Endothelial cell of umbilical vein (primary cell): ENCODE results near the gene NT5C1A. TPM values are rescaled to one million over a fixed set of nuclear protein-coding genes. Genes with fewer than 3 reads are reported as not detected.

Experiments used
- BruUV-seq: library from RNA; stranded (reverse); fragments of 400-500 nt; replicated peaks from 2 replicates; lab custom pipeline; 2021; lab: Mats Ljungman, UMichigan
- CTCF ChIA-PET: fragments of 300-600, 350-600 bp; sonication (Branson Sonifier 250); formaldehyde crosslinking; loops from one replicate; lab custom pipeline; 2021; ENCODE audit warnings: antibody characterized with exemption, inconsistent platforms; lab: Charles Lee
- POLR2A ChIA-PET: fragments of 300-600, 350-600 bp; sonication (Branson Sonifier 250); formaldehyde crosslinking; loops from one replicate; lab custom pipeline; 2021; ENCODE audit warnings: antibody characterized with exemption, inconsistent platforms; lab: Charles Lee
- DNase-seq: peaks from one replicate; pipeline ENCODE4 v3.0.0-alpha.2; 2011; ENCODE audit warnings: low read depth, low spot score
- FAIRE-seq: peaks from 2 replicates; lab custom pipeline; 2011; peaks lifted over from hg19 to GRCh38; lab: Jason Lieb, UNC
- H2AFZ ChIP-seq: 2 replicates; pipeline ENCODE4 v1.6.0; 2012; ENCODE audit warnings: low read depth, low read length, control low read depth, inconsistent platforms
- H3K27ac ChIP-seq: 2 replicates; pipeline ENCODE4 v1.5.1; 2011; ENCODE audit warnings: low read depth, mild to moderate bottlenecking, control low read depth, low read length, moderate library complexity; ENCODE audit not compliant: insufficient read depth
- H3K27me3 ChIP-seq, 2 experiments: 2 replicates each; pipeline versions ENCODE4 v1.6.0 to v1.6.1; 2011; ENCODE audit warnings: low read length in 2 of 2, mixed read lengths in 1 of 2; ENCODE audit not compliant: control insufficient read depth in 2 of 2, insufficient read depth in 2 of 2
- H3K36me3 ChIP-seq, 2 experiments: 2 replicates in 1 of 2; 3 replicates in 1 of 2; pipeline ENCODE4 v1.5.1; 2011; ENCODE audit warnings: low read length in 2 of 2, mild to moderate bottlenecking in 1 of 2, moderate library complexity in 1 of 2; ENCODE audit not compliant: control insufficient read depth in 2 of 2, insufficient read depth in 2 of 2; ENCODE audit errors: extremely low read depth in 1 of 2
- H3K4me1 ChIP-seq: 3 replicates; pipeline ENCODE4 v1.5.1; 2011; ENCODE audit warnings: mild to moderate bottlenecking, low read length; ENCODE audit not compliant: control insufficient read depth, insufficient read depth; ENCODE audit errors: extremely low read depth
- H3K4me2 ChIP-seq: 2 replicates; pipeline ENCODE4 v1.6.1; 2011; ENCODE audit warnings: low read length, control low read depth, mixed read lengths; ENCODE audit not compliant: insufficient read depth
- H3K4me3 ChIP-seq, 3 experiments: fragments of 200-600 bp in 1 of 3; sonication (generic), shearing (Covaris generic) in 1 of 3; replicated peaks in 1 of 3; 2 replicates each; pipeline ENCODE4 v1.5.1; 2011 to 2016; ENCODE audit warnings: control low read depth in 3 of 3, low read length in 3 of 3, mild to moderate bottlenecking in 2 of 3, inconsistent platforms in 1 of 3, low read depth in 1 of 3, moderate library complexity in 1 of 3; ENCODE audit not compliant: insufficient read depth in 1 of 3
- H3K79me2 ChIP-seq: 2 replicates; pipeline ENCODE4 v1.6.0; 2012; ENCODE audit warnings: low read length, inconsistent platforms; ENCODE audit not compliant: control insufficient read depth, insufficient read depth
- H3K9ac ChIP-seq: replicated peaks from 2 replicates; pipeline ENCODE3; 2011; ENCODE audit warnings: low read length, control low read depth; ENCODE audit not compliant: insufficient read depth; ENCODE audit errors: extremely low read depth
- H3K9me1 ChIP-seq: replicated peaks from 3 replicates; pipeline ENCODE4 v1.6.0; 2011; ENCODE audit warnings: mild to moderate bottlenecking, low read length; ENCODE audit not compliant: control insufficient read depth, insufficient read depth; ENCODE audit errors: extremely low read depth
- H3K9me3 ChIP-seq: replicated peaks from 2 replicates; pipeline ENCODE4 v1.5.1; 2012; ENCODE audit warnings: low read length, inconsistent platforms; ENCODE audit not compliant: control insufficient read depth, insufficient read depth
- H4K20me1 ChIP-seq: replicated peaks from 2 replicates; pipeline ENCODE3; 2011; ENCODE audit warnings: mild to moderate bottlenecking, low read length; ENCODE audit not compliant: control insufficient read depth, insufficient read depth; ENCODE audit errors: extremely low read depth
- EZH2 ChIP-seq: IDR thresholded peaks from 2 replicates; pipeline ENCODE4 v1.6.1; 2012; ENCODE audit warnings: borderline replicate concordance, low read depth, mild to moderate bottlenecking, moderate library complexity, low read length, inconsistent platforms; ENCODE audit not compliant: severe bottlenecking
- FOS ChIP-seq: IDR thresholded peaks from 2 replicates; pipeline ENCODE4 v1.6.1; 2011; ENCODE audit warnings: mild to moderate bottlenecking, low read length, moderate library complexity, borderline replicate concordance; ENCODE audit not compliant: insufficient read depth
- GATA2 ChIP-seq: IDR thresholded peaks from 2 replicates; pipeline ENCODE4 v1.7.0; 2011; ENCODE audit warnings: low read depth, mild to moderate bottlenecking, moderate library complexity, mixed read lengths, low read length; ENCODE audit not compliant: insufficient read length, insufficient read depth
- JUN ChIP-seq: IDR thresholded peaks from 2 replicates; pipeline ENCODE4 v1.6.1; 2011; ENCODE audit warnings: borderline replicate concordance, low read depth; ENCODE audit not compliant: insufficient read length, insufficient read depth
- MYC ChIP-seq: IDR thresholded peaks from one replicate; pipeline ENCODE4 v1.6.1; 2011; ENCODE audit warnings: mild to moderate bottlenecking, low read depth, low read length
- POLR2A ChIP-seq: IDR thresholded peaks from 2 replicates; pipeline ENCODE4 v1.6.1; 2012; ENCODE audit warnings: low read depth, mild to moderate bottlenecking, control low read depth, low read length
- POLR2AphosphoS5 ChIP-seq: IDR thresholded peaks from 2 replicates; pipeline ENCODE4 v1.6.1; 2012; ENCODE audit warnings: low read depth, mild to moderate bottlenecking, control low read depth, low read length, moderate library complexity; ENCODE audit not compliant: insufficient read depth
- dilution Hi-C: fragments of 300-500 bp; cut with MboI; formaldehyde crosslinking; loops from one replicate; pipeline ENCODE4 v1.15.0; 2019; ENCODE audit warnings: low sequenced_read_pairs; ENCODE audit not compliant: extremely low pct_ligation_motif_present
- intact Hi-C: fragments of 100-400 bp; cut with micrococcal nuclease; formaldehyde crosslinking; loops from one replicate; pipeline ENCODE4 v1.10.0; 2022
- polyA plus RNA-seq, 4 experiments: library from polyadenylated mRNA; depleted of rRNA in 3 of 4; stranded (reverse) in 3 of 4; unstranded in 1 of 4; fragments of >200 nt; gene quantifications; 2 replicates each; pipeline versions ENCODE4 v1.2.1 to v1.2.3, GENCODE V29; 2011 to 2012; ENCODE audit warnings: missing spikeins in 1 of 4
- total RNA-seq: library from RNA; stranded (reverse); gene quantifications from 2 replicates; pipeline ENCODE4 v1.2.3, GENCODE V29; 2021
- TF ChIP-seq, protein P1 (sequence below): IDR thresholded peaks from 2 replicates; pipeline ENCODE4 v1.6.1; 2011; ENCODE audit not compliant: insufficient read depth, insufficient read length
- TF ChIP-seq, protein P2 (sequence below), 2 donors: IDR thresholded peaks; 1 replicate in 1 of 2; 2 replicates in 1 of 2; pipeline ENCODE4 v1.5.1; 2011; ENCODE audit warnings: low read length in 2 of 2, mild to moderate bottlenecking in 2 of 2, moderate library complexity in 2 of 2, control low read depth in 1 of 2, inconsistent platforms in 1 of 2, low read depth in 1 of 2; ENCODE audit not compliant: insufficient read depth in 1 of 2; ENCODE audit errors: extremely low read depth in 1 of 2

Gene NT5C1A
- total and polyA plus RNA-seq, 2 donors (not counting 3 experiments of a cell fraction or from before 2014, with no cell fraction given): not detected

DNA sequence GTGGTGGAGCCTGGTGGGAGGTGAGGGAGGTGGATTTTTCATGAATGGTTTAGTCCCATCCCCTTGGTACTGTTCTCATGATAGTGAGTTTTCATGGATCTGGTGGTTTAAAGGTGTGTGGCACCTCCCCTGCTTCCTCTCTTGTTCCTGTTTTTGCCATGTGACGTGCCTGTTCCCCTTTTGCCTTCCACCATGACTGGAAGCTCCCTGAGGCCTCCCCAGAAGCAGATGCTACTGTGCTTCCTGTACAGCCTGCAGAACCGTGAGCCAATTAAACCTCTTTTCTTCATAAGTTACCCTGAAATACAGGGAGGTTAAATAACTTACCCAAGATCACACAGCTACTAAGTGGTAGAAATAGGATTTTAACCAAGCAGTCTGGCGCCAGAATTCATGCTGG is 28.2 kb downstream of the NT5C1A start:
- H3K4me2 ChIP-seq: no peak overlapping the region
- H3K9me3 ChIP-seq: no peaks in the 10 kb centered on the region
- no peaks in the 10 kb centered on the region for H3K4me1 ChIP-seq
- intact Hi-C loops (no loop called here), dilution Hi-C loops (no loop called here)
- POLR2A ChIA-PET: no interaction called here
- H3K27ac ChIP-seq: no peak overlapping the region
- no peak overlapping the region for H3K9ac ChIP-seq
- DNase-seq (no peak), FAIRE-seq (no peak)
- no peaks in the 10 kb centered on the region for H3K9me1 ChIP-seq
- CTCF ChIA-PET: interaction anchor here (1.1 to 3.4 kb wide), 4 partner anchors 10 to 77 kb away, joined by 3 to 13 read pairs (median 4); no protein-coding TSS in a partner anchor
- H3K27me3 ChIP-seq: peaks cover 22 to 40% of the 10 kb centered on the region in 2 experiments
- no TSS peak for BruUV-seq
- no peaks in the 10 kb centered on the region for H3K36me3 ChIP-seq
- no peaks in the 10 kb centered on the region for H3K79me2 ChIP-seq
- no peak for TF ChIP-seq POLR2AphosphoS5
- TF ChIP-seq, protein P1, sequence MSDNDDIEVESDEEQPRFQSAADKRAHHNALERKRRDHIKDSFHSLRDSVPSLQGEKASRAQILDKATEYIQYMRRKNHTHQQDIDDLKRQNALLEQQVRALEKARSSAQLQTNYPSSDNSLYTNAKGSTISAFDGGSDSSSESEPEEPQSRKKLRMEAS: no peak
- no peak for TF ChIP-seq FOS
- no peak for TF ChIP-seq EZH2
- no peak for TF ChIP-seq JUN
- TF ChIP-seq, protein P2, sequence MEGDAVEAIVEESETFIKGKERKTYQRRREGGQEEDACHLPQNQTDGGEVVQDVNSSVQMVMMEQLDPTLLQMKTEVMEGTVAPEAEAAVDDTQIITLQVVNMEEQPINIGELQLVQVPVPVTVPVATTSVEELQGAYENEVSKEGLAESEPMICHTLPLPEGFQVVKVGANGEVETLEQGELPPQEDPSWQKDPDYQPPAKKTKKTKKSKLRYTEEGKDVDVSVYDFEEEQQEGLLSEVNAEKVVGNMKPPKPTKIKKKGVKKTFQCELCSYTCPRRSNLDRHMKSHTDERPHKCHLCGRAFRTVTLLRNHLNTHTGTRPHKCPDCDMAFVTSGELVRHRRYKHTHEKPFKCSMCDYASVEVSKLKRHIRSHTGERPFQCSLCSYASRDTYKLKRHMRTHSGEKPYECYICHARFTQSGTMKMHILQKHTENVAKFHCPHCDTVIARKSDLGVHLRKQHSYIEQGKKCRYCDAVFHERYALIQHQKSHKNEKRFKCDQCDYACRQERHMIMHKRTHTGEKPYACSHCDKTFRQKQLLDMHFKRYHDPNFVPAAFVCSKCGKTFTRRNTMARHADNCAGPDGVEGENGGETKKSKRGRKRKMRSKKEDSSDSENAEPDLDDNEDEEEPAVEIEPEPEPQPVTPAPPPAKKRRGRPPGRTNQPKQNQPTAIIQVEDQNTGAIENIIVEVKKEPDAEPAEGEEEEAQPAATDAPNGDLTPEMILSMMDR (IDR thresholded peaks at IDR 0.05; ENCODE audit: extremely low read depth in 1 of 2, insufficient read depth in 1 of 2, low read depth in 1 of 2, low read length in 2 of 2): no peak
- no peak for TF ChIP-seq GATA2
- TF ChIP-seq MYC: no peak
- no peak for TF ChIP-seq POLR2A
- H2AFZ ChIP-seq: no peak overlapping the region
- H4K20me1 ChIP-seq: no peaks in the 10 kb centered on the region
- H3K4me3 ChIP-seq: no peak overlapping the region
